ENCODE data around the gene FSIP1. TPM values are rescaled to one million over a fixed set of nuclear protein-coding genes. Genes with fewer than 3 reads are reported as not detected.
A peak's percentile ranks its signal among the peaks of the same experiment; 100 is the strongest.

Gene FSIP1
- total and polyA plus RNA-seq, 5 donors = 0.16 to 0.53 (median 0.34) TPM

DNA sequence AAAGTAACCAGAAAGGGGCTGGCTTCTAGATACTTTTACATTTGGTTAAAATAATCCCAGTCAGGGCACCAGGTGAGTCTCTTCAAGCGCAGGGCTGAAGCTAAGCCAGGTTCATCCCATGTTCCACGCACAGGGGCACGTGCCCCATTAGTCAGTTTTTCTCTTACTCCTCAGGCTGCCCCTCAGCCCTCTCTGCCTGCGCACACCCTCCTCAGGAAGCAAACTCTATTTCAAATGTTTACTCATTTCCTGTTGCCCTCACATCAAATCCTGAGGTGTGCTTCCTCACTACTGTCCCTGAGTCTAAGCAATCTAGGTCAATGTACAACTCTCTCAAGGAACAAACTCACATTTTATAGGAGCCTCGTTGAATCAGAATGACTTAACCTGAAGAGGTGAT is 153.3 kb downstream of the FSIP1 start:
- DNase-seq = no peak
- WGBS = 68% methylated on average over 5 of the region's 5 CpGs
- Histone ChIP-seq H3K27me3 (ENCODE audit: control insufficient read depth, insufficient read depth) (no peaks in the 10 kb centered on the region), H3K4me1 (ENCODE audit: control insufficient read depth, insufficient read depth, low read length) (peaks cover 24% of the 10 kb centered on the region), H3K27ac (ENCODE audit: low read length) (no peak overlapping the region), H3K9me3 (ENCODE audit: control insufficient read depth, low read length) (no peaks in the 10 kb centered on the region), H3K4me3 (ENCODE audit: low read length) (no peak overlapping the region)
- ATAC-seq = no peak
- intact Hi-C loops (cut with DNase I) = no loop called here

DNA sequence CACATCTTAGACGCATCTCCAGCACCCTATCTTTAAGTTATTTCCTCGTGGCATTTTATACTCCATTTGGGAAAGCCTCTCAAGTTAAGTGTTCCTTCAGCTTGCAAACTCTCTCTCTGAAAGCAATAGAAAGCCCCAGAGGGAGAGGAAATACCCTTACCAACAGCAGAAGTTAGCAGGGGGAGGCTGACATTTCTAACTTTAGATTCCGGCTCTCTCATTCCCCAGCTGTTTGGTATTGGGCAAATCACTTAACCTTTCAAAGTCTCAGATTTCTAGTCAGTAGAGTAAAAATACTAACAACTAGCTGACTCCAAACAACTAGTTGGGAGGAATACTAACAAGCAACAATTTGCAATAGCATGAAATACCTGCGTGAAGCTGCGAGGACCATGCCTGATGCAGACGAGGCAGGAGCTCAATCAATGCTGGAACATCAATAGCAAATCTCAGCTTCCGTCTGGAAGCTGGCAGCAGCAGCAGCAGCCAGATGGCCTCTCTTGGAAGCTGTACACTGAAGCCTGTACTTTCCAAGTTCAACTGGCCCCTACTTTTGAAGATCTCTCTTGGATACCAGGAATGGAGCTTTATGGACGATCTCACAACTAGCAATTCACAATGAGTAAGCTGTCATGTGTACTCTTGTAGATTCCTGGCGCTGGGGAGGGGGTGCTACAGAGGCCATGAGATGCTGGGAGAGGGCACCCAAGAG is 153.9 kb downstream of the FSIP1 start:
- Histone ChIP-seq H3K9me3 (ENCODE audit: control insufficient read depth, low read length) (no peaks in the 10 kb centered on the region), H3K27me3 (ENCODE audit: control insufficient read depth, insufficient read depth) (no peaks in the 10 kb centered on the region), H3K4me1 (ENCODE audit: control insufficient read depth, insufficient read depth, low read length) (peaks cover 24% of the 10 kb centered on the region), H3K4me3 (ENCODE audit: low read length) (no peak overlapping the region), H3K27ac (ENCODE audit: low read length) (peak overlapping the region; percentile 96)
- intact Hi-C loops (cut with DNase I) = no loop called here
- DNase-seq (no peak), ATAC-seq (no peak)
- 48% methylated on average over 9 of the region's 9 CpGs for WGBS

DNA sequence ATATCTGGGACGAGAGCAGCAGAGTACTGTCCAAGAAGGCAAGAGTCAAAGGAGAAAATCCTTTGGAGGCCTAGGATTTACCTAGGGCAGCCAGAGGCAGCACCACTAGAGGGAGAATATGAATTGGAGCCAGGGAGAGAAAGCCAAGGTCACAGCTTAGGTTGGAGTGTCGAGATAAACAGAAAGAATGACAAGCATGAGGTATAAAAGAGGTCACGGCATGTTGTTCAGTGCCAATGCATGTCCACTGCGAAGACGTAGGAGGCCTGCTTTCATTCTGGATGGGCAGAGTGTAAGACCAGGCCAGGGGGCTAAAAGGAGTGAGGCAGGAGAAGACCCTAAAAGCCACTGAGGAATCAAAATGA is 154.5 kb downstream of the FSIP1 start:
- intact Hi-C loops (cut with DNase I) = no loop called here
- DNase-seq (no peak), ATAC-seq (peak; percentile 61)
- Histone ChIP-seq H3K27me3 (ENCODE audit: control insufficient read depth, insufficient read depth) (no peaks in the 10 kb centered on the region), H3K4me1 (ENCODE audit: control insufficient read depth, insufficient read depth, low read length) (peaks cover 24% of the 10 kb centered on the region), H3K4me3 (ENCODE audit: low read length) (no peak overlapping the region), H3K9me3 (ENCODE audit: control insufficient read depth, low read length) (no peaks in the 10 kb centered on the region), H3K27ac (ENCODE audit: low read length) (peak overlapping the region; percentile 96)
- WGBS = 56% methylated on average over 5 of the region's 5 CpGs

DNA sequence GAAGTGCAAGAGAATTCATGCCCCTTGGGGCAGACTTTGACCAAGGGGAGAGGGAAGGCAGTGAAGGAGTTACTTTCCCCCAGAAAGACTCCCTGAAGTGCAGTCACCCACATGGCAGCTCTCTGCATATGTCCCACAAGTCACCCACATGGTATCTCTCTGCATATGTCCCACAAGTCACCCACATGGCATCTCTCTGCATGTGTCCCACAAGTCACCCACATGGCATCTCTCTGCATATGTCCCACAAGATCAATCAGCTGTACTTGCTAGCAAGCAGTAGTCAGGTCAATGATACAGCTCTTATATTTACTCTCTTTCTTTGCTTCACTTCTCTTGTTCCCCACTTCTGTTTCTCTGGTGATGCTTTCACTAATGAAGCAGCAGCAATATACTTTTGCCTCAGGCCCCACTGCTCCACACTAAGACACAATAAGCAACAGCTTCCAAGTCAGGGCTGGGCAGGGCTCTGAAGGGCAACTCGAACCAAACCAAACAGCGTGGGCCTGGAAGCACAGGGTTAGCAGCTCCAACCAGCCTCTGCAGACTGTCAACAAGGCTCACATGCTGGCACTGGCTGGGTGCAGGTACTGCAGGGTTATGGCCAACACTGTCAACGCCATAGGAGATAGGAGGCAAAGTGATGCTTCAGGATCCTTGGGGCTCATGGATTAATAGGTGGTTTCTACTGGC is 155.0 kb downstream of the FSIP1 start:
- WGBS = 69% methylated on average over 3 of the region's 3 CpGs
- intact Hi-C loops (cut with DNase I) = no loop called here
- DNase-seq (peak in 1 of 3 donors; percentile 48), ATAC-seq (peak in 1 of 2 donors; percentile 3)
- H3K27ac ChIP-seq (ENCODE audit: low read length) = peak overlapping the region; percentile 96
- H3K4me3 ChIP-seq (ENCODE audit: low read length) = no peak overlapping the region
- no peaks in the 10 kb centered on the region for H3K9me3 ChIP-seq (ENCODE audit: control insufficient read depth, low read length)
- H3K27me3 ChIP-seq (ENCODE audit: control insufficient read depth, insufficient read depth) = no peaks in the 10 kb centered on the region
- H3K4me1 ChIP-seq (ENCODE audit: control insufficient read depth, insufficient read depth, low read length) = peaks cover 24% of the 10 kb centered on the region

DNA sequence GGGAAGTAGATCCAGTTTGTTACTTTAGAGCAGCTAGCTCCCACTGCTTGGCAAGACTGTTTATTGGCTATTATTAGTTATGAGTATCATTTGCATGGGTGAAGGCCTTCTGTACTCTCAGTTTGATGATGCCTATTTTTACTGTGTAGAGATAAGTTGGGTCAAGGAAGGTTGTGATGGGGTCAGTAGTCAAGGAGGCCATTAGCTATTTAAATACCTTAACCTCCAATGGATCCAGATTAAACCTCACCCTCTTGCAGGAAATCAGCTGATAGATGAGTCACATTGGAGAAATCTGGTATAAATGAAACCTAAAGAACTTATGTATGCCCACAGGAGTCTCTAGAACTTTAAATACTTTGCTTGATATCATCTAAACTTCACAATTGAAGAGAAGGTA is 156.8 kb downstream of the FSIP1 start:
- H3K9me3 ChIP-seq (ENCODE audit: control insufficient read depth, low read length) = no peaks in the 10 kb centered on the region
- H3K4me1 ChIP-seq (ENCODE audit: control insufficient read depth, insufficient read depth, low read length) = peaks cover 24% of the 10 kb centered on the region
- intact Hi-C loops (cut with DNase I) = no loop called here
- H3K27ac ChIP-seq (ENCODE audit: low read length) = peak overlapping the region; percentile 94
- ATAC-seq (peak in 1 of 2 donors; percentile 15), DNase-seq (no peak)
- no peaks in the 10 kb centered on the region for H3K27me3 ChIP-seq (ENCODE audit: control insufficient read depth, insufficient read depth)
- no peak overlapping the region for H3K4me3 ChIP-seq (ENCODE audit: low read length)

DNA sequence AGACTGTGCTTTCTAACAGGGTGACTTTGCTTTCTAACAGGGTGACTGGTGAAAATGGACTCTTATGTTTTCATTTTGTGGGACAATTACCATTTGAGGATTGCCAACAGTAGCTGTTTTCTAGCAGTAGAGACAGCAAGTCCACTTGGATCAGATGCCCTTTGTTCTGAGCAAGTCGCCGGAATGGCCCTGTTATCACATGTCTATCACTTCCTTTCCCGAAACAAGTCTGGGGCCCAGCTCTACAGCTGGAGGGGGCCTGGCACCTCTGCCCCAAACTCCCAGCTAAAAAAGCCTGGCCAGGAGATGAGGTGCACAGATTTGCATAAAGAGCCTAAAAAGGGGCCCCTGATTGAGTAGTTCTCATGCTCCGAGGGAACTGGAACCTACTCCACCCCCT is 157.2 kb downstream of the FSIP1 start:
- DNase-seq = no peak
- 38% methylated on average over 4 of the region's 4 CpGs for WGBS
- Histone ChIP-seq H3K27ac (ENCODE audit: low read length) (peak overlapping the region; percentile 94), H3K4me1 (ENCODE audit: control insufficient read depth, insufficient read depth, low read length) (peaks cover 24% of the 10 kb centered on the region), H3K27me3 (ENCODE audit: control insufficient read depth, insufficient read depth) (no peaks in the 10 kb centered on the region), H3K9me3 (ENCODE audit: control insufficient read depth, low read length) (no peaks in the 10 kb centered on the region), H3K4me3 (ENCODE audit: low read length) (no peak overlapping the region)
- intact Hi-C loops (cut with DNase I) = no loop called here
- ATAC-seq = peak in 1 of 2 donors; percentile 13

DNA sequence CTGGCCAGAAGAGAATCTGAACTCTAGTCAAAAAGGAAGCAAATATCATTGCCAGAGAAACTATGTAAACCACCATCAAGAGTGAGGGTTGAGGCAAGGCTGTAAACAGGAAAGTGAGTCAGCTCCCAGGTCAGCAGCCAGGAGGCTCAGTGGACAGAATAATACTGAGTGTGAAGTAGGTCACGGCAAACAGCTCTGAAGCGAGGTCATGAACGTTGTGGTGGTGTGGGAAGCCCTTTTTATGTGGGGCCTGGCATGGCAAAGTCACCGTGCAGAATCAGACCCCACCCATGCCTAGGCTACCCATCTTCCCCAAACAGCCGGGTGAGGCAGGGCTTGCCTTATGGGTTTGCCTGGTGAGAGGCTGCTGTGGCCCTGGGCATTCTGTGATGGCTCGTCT is 157.8 kb downstream of the FSIP1 start:
- 38% methylated on average over 6 of the region's 6 CpGs for WGBS
- peak overlapping the region; percentile 94 for H3K27ac ChIP-seq (ENCODE audit: low read length)
- H3K4me1 ChIP-seq (ENCODE audit: control insufficient read depth, insufficient read depth, low read length) = peaks cover 23% of the 10 kb centered on the region

DNA sequence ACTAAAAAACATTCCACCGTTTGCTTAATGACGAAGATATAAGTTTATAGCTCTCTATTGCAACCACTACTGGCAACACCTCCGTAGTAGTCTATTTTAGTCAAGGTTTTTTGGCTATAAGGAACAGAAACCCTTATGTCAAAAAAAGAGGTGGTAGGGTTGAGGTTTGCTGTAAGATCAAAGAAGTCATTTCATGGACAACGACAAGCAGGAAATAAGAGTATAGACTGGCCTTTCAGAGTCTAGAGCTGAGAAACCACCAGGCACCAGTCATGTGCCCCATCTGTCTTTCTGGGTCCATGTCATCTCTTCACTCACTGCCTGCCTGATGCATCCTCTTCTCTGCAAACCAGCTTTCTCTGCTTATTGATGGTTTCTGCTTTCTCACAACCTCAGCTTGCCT is 159.1 kb downstream of the FSIP1 start:
- Histone ChIP-seq H3K4me1 (ENCODE audit: control insufficient read depth, insufficient read depth, low read length) (peaks cover 14% of the 10 kb centered on the region), H3K27me3 (ENCODE audit: control insufficient read depth, insufficient read depth) (no peaks in the 10 kb centered on the region), H3K4me3 (ENCODE audit: low read length) (no peak overlapping the region), H3K27ac (ENCODE audit: low read length) (no peak overlapping the region), H3K9me3 (ENCODE audit: control insufficient read depth, low read length) (no peaks in the 10 kb centered on the region)
- ATAC-seq (no peak), DNase-seq (no peak)
- intact Hi-C loops (cut with DNase I) = no loop called here
- WGBS = 81% methylated on average over 4 of the region's 4 CpGs

More for the DNA sequence above, 157.8 kb downstream of the FSIP1 start:
- ATAC-seq (peak; percentile 76 to 85), DNase-seq (peak; percentile 50 to 78 (median 73))
- intact Hi-C loops (cut with DNase I) = no loop called here
- no peak overlapping the region for H3K4me3 ChIP-seq (ENCODE audit: low read length)
- no peaks in the 10 kb centered on the region for H3K27me3 ChIP-seq (ENCODE audit: control insufficient read depth, insufficient read depth)
- H3K9me3 ChIP-seq (ENCODE audit: control insufficient read depth, low read length) = no peaks in the 10 kb centered on the region

DNA sequence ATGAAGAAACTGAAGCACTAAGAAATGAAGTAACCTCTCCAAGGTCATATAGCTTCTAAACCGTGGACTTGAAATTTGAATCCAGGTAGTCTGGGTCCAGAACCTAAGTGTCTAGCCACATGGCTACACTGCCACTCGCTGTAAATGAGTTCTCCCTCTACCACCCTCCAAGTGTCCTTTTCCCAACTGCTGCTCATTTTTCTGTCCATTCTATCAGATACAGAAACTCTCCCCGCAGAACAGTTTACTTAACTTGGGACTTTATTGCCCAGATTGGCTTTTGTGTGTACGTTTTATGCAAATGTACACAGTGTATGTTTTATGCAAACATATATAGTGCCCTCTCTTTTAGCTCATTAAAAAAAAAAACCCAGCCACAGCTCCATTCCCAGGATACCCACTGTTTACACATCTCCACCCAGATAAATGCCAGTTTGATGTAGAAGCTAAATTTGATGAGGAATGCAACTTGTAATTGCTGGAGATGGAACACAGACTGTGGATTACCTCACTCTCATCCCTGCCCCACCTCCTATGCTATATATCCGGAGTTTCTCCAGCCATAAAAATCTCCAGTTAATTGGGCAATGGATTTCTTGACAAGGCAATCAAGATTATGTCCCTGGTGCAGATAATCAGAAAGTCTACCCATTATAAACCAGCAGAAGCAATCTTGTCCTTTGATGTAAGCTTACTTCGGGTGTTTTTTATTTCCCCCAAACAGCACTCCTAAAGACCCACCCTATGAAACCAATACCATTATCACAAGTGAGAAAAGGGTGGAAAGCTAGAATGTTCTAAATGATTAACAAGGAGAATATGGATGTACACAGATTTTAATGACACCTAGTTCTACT is 159.8 kb downstream of the FSIP1 start:
- 92% methylated on average over 6 of the region's 6 CpGs for WGBS
- H3K9me3 ChIP-seq (ENCODE audit: control insufficient read depth, low read length) = no peaks in the 10 kb centered on the region
- H3K27me3 ChIP-seq (ENCODE audit: control insufficient read depth, insufficient read depth) = no peaks in the 10 kb centered on the region
- DNase-seq = no peak
- intact Hi-C loops (cut with DNase I) = no loop called here
- H3K4me3 ChIP-seq (ENCODE audit: low read length) = no peak overlapping the region
- no peak overlapping the region for H3K27ac ChIP-seq (ENCODE audit: low read length)
- no peak for ATAC-seq
- H3K4me1 ChIP-seq (ENCODE audit: control insufficient read depth, insufficient read depth, low read length) = peaks cover 15% of the 10 kb centered on the region

DNA sequence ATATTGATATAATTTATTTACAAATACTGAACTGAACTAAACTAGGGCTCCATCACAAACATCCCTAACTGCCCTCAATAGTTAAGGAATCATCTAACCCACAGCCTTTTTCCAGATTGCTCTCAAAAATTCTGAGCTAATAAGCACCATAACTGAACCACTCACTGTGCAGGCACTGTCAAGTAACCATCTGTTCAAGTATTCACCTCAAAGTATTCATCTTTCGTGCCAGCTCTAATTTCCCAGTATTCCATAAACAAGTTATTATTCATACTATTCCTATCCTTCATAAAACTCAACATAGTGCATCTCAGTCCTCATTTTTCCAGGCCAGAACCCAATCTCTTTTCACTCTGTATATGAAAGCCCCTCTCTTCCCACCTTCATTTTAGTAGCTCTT is 160.7 kb downstream of the FSIP1 start:
- DNase-seq (no peak), ATAC-seq (no peak)
- Histone ChIP-seq H3K27ac (ENCODE audit: low read length) (no peak overlapping the region), H3K9me3 (ENCODE audit: control insufficient read depth, low read length) (no peaks in the 10 kb centered on the region), H3K4me3 (ENCODE audit: low read length) (no peak overlapping the region), H3K4me1 (ENCODE audit: control insufficient read depth, insufficient read depth, low read length) (peaks cover 13% of the 10 kb centered on the region), H3K27me3 (ENCODE audit: control insufficient read depth, insufficient read depth) (no peaks in the 10 kb centered on the region)
- WGBS = 79% methylated on average over 1 of the region's 1 CpG
- intact Hi-C loops (cut with DNase I) = no loop called here

DNA sequence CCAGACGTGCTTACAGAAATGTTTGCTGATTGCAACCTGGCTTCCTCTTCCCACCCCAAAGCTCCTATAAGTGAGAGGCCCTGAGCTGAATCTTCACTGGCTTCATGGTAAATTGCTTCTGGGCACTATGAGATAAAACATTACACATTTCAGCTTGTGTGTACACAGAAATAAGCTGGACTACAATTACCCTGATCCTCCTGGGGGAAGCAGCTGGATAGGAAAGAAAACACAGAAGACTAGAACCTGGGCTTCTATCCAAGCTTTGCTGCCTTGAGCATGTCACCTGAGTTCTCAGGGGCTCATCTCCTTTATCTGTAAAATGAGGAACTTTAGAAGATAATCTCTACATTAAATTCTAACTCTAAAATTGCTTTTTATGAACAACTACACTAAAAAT is 161.4 kb downstream of the FSIP1 start:
- Histone ChIP-seq H3K4me1 (ENCODE audit: control insufficient read depth, insufficient read depth, low read length) (peaks cover 13% of the 10 kb centered on the region), H3K4me3 (ENCODE audit: low read length) (no peak overlapping the region), H3K27me3 (ENCODE audit: control insufficient read depth, insufficient read depth) (no peaks in the 10 kb centered on the region), H3K9me3 (ENCODE audit: control insufficient read depth, low read length) (no peaks in the 10 kb centered on the region), H3K27ac (ENCODE audit: low read length) (no peak overlapping the region)
- intact Hi-C loops (cut with DNase I) = no loop called here
- ATAC-seq = no peak
- 78% methylated on average over 1 of the region's 1 CpG for WGBS
- no peak for DNase-seq

Data from right cardiac atrium (tissue), 5 donors.